GM03348 (cell line): ENCODE measurements around the gene CUX1.
"Not testable (repeated sequence)": the region's sequence is repeated elsewhere in the genome, so short reads cannot be mapped to it uniquely, and the experiment has no call there.

Experiments used
- DNase-seq: peaks from one replicate; pipeline ENCODE4 v3.0.0; 2012; ENCODE audit warnings: low spot score

Gene CUX1

DNA sequence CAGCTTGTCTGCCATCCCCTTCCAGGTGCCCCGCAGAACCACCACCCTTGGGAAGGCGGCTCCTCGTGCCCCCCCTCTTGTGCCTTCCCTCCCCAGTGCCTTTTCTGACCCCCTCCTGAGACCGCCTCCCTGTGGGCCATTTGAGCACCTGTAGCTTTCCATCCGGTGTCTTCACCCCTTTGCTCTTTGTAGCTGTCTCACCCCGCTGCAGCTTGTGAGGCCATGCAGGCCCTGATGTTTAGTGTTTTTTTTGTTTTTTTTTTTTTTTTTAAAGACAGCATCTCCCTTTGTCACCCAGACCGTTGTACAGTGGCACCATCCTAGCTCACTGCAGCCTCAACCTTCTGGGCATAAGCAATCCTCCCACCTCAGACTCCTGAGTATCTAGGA lies 52.5 kb downstream of the CUX1 start:
- DNase-seq, result no peak

GRCh38 chr7:101870361-101871062 lies 53.1 kb downstream of the CUX1 start:
- no peak for DNase-seq

- DNase-seq, result no peak
These were observed 53.9 kb downstream of the CUX1 start for GRCh38 chr7:101871351-101871750.

DNA sequence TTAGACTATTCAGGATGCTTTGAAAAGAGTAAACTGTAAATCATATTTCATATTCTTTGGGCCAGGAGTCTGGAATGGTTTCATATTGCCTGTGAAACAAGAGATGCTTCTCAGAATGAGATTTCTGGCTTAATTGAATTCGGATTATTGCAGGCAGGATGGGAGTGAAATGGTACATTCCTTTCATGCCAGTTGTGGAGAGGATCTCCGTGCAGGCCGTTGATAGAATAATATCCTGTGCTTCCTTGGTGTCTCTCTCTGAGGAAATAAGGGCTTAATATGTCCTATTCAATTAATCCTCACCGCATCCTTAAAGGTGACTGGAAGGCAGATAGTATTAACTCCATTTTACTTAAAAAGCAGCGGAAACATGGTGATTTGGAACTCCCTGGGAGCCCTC lies 56.6 kb downstream of the CUX1 start:
- peak; percentile 54 for DNase-seq

DNA sequence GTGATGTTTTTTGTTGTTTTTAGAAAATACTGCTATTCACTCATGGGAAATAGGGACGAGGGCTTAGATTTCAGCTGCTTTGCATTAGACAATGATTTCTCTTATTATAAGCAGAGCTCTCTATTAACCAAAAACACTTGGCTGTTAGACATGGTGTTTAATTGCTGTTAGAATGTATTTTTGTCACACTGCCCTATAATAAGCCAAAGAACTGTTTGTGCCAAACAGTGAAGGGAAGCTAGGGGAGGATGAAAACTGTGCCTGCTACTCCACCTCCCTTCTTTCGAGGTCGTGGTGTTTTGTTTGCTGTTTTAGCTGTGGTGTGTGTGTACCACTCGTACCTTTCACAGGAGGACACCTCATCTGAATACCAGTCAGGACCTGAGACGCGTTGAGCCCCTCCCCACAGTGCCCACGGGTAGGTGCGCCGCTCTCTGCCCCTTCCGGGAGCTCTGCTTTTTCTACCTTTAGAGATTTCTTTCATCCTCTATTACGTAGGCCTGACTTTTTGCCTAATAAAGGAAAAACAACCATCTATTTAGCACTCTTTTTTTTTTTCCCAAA lies 57.9 kb downstream of the CUX1 start:
- DNase-seq, result no peak

DNA sequence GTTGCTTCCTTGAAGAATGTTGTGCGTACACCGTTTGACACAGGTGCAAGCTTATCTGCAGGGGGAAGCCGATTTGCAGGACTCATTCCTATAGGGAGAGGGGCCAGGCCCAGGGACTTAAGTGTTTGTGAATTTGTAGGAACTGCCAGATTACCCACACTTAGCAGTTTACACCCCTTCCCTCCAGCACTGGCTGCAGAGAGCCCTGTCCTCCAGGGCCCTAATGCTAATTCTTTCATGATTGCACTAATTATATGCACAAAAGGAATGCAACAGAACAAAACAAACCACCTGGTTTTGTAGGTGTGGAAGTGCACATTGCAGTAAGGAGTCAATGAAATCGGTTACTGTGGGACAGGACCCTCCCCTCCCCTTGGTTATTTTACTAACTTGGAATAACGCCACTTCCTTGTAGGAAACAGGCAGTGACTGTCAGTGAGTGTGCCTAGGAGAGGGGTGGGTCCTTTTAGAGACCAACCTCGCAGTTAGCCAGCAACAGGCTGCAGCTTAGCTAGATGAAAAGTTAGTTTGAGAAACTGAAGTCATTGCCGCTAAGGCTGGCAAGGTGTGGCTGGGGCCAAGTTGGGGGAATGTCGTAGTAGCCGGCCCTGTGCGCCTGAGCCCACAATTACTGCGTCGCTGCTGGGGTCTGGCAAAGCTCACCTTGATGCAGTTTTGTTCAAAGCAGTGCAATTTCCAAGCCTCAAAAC lies 60.6 kb downstream of the CUX1 start:
- no peak for DNase-seq

DNA sequence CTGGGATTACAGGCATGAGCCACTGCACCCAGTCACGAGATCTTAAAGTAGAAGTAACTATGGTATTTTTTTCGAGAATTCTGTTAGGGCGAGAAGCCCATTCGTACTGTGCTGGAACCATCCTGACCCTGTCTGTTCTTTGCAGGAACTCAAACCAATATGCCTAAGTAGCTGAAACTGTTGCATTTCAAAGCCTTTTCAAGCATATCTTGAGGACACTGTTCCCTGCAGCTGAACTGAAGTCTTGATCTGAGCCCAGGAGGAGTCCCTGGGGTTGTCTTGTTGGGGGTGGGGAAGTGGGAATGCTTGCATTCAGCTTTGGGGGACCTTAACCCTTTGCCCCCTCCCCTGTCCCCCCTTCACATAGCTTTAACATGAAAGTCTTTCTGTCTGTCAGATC lies 61.5 kb downstream of the CUX1 start:
- DNase-seq, result no peak

GRCh38 chr7:101879565-101879964 lies 62.1 kb downstream of the CUX1 start:
- no peak for DNase-seq

DNA sequence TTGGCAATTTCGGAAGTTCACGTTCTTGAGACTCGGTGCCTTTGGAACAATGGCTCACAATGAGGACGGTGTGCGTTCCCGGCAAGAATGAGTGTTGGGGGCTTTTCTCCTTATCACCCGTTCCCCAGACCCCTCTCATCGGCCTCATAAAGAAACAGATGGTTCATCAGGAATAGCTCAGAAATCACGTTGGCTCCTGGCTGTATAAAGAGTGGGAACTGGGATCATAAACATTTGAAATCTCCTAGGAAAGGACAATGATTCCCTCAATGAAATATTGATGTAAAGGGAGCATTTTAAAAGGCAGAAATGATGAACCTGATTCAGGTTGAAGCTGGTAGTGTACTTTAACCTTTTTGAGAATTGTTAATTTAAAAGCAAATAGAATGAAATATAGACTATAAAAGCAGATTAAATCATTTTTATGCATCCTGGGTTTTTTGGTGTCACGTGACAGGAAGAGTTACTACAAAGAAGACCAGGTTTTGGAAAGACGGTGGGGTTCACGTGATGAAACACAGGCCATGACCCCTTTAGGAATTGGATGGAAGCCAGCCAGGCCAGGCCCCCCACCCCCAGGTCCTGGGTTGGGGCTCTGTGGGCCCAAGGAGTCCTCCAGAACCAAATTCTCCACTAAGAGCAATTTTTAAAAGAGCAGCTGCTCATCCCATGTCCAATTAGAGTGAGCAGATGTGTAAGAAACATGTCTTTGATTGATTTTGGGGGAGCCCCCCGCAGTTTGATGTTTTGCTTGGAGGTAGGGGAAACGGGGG lies 63.0 kb downstream of the CUX1 start:
- no peak for DNase-seq

- peak; percentile 92 for DNase-seq
These were observed 64.6 kb downstream of the CUX1 start for GRCh38 chr7:101882005-101882421.

DNA sequence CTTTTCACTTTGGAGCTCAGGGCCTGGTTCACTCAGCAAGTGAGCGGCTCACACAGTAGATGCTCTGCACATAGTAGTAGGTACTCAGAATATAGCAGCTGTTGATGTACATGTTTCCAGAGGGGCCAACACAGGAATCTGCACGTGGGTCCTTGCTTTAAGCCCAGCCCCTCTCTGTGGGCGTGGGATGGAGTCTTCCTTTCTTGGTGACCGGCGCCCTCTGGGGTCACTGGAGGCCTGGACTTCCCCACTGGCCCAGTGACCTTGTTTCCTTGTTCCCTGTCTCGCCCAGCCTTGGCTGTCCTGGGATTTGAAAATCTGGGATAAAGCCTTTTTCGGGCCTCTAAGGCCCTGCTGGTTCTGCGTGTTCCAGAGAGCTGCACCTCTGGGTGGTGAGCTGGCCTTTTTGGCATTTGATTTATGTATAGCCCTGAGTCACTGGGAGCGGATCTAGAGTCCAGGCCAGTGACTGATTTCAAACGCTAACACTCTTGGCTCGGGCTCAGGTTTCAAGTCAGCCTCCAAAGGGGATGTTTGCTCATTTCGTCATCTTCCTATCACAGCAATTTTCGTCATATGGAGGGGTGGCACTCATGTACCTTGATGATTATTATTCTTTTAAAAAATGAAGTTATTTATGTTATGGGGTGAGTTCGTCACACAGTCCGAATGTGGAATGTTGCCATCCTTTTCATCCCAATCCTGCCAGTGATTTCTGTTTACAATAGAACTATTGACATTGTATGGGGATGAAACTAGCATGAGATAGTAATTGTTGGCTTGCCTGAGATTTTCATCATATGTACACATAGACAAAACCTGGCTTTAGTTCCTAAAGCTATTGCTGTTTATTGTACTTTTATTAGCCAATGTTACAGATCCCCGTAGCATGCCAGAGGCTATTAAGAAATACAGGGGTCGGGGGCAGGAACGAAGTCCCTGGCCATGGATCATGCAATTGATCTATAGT lies 65.5 kb downstream of the CUX1 start:
- peak; percentile 94 for DNase-seq

DNA sequence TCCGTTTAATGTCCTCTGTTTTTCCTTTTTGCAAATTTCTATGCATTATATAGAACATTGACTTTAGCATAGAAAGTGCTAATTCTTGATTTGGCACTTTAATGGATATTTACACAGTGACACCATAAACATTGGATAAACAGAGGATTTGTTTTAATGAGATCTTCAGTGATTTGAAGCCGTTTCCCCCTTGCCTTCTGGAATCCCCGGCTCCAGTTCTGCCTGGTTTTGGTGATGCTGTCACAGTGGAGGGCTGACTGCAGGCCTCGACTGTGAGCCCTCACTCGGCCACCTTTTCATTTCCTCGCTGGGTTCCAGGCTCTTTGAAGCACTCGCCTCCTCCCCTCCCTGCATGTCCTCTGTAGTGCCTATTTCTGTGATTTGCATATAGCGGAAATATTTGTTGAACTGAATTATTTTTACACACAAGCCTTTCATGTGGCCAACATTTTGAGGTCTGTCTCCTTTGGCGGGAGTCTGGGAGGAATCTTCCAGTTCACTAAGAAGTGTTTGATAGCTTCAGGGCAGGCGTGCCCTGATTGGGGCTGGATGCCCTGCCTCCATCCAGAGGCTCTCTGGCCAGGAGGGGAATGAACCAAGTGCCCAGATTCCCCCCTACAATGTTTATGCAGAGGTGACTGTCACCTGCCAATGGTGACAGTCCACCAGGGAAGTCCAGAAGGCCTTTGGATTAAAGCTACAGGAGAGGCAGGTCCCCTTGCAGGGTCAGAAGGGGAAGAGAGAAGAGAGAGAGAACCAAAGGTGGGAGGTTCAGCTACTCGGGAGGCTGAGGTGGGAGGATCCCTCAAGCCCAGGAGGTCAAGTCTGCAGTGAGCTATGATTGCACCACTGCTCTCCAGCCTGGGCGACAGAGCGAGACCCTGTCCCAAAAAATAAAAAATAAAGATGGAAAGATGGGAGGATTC lies 67.5 kb downstream of the CUX1 start:
- no peak for DNase-seq

DNA sequence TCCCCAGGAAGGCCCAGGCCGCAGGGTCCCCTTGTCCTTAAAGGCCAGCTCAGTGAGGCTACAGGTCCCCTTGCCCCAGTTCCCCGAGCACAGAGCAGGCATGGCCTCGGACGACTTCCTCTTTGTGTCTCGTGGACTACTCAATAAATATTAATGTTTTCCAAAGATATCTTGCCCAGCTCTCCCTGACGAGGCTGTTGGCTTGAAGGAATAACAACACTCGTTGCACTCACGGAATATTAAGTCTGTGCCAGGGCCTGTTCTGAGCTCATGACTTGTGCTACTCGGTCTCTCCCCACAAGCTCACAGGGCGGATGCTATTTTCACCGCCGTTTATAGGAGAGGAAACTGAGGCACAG lies 68.2 kb downstream of the CUX1 start:
- DNase-seq, result no peak

DNA sequence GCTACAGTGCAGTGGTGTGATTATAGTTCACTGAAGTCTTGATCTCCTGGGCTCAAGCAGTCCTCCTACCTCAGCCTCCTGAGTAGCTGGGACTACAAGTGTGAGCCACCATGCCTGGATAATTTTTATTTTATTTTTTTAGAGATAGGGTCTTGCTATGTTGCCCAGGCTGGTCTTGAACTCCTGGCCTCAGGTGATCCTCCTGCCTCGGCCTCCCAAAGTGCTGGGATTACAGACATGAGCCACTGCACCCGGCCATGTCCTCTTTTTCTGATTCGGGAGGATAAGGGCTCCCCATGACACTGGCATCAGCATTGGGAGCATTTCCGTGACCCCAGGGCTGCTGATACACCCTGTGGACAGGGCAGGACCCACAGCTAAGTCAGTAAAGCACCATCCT lies 69.9 kb downstream of the CUX1 start:
- DNase-seq, result not testable (repeated sequence)

DNA sequence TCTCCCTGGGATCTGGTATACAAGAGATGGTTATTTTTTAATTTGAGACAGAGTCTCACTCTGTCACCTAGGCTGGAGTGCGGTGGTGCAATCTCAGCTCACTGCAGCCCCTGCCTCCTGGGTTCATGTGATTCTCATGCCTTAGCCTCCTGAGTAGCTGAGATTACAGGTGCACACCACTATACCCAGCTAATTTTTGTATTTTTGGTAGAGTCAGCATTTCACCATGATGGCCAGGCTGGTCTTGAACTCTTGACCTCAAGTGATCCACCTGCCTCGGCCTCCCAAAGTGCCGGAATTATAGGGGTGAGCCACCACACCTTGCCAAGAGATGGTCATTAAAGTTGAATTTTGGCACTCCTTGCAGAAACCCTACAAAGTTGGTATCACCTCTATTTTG lies 71.1 kb downstream of the CUX1 start:
- not testable (repeated sequence) for DNase-seq

GRCh38 chr7:101890749-101891523 lies 73.5 kb downstream of the CUX1 start:
- DNase-seq, result no peak

- DNase-seq, result no peak
These were observed 74.7 kb downstream of the CUX1 start for GRCh38 chr7:101891936-101892640.

GRCh38 chr7:101893341-101894082 lies 76.1 kb downstream of the CUX1 start:
- no peak for DNase-seq
